NCI-H1105 treated with DMSO at 0.1 percent for 48 hours (cell line): ENCODE results near the gene ECT2L.
A peak's percentile ranks its signal among the peaks of the same experiment; 100 is the strongest.

Experiments used
- DNase-seq: peaks from one replicate; lab custom pipeline; 2025; lab: John Stamatoyannopoulos, UW

Gene ECT2L

GRCh38 chr6:138795809-138796603 is at the start of gene ECT2L:
Gene ECT2L, plus strand, starts transcription at chr6:138796087. Its CDS starts 17,188 bp downstream, at chr6:138813275.
- peak; percentile 53 for DNase-seq

- no peak for DNase-seq
Measured at GRCh38 chr6:138752017-138752416, 43.9 kb upstream of the ECT2L start.

GRCh38 chr6:138757136-138757535 is 38.8 kb upstream of the ECT2L start:
- DNase-seq, result no peak

- DNase-seq, result peak; percentile 55
Measured at GRCh38 chr6:138765896-138766655, 29.8 kb upstream of the ECT2L start.

- DNase-seq, result no peak
Measured at GRCh38 chr6:138769102-138769676, 26.7 kb upstream of the ECT2L start.

GRCh38 chr6:138772596-138773176 is 23.2 kb upstream of the ECT2L start:
- peak; percentile 63 for DNase-seq

- peak; percentile 98 for DNase-seq
Measured at GRCh38 chr6:138773177-138774091, 22.5 kb upstream of the ECT2L start, which contains the start of gene CCDC28A. Gene CCDC28A, plus strand, starts transcription at chr6:138773769. Its CDS starts 2,352 bp downstream, at chr6:138776121.

GRCh38 chr6:138774370-138774769 is 21.5 kb upstream of the ECT2L start:
- DNase-seq, result no peak

- DNase-seq, result no peak
Measured at GRCh38 chr6:138776659-138777058, 19.2 kb upstream of the ECT2L start.

GRCh38 chr6:138778331-138778730 is 17.6 kb upstream of the ECT2L start:
- no peak for DNase-seq

GRCh38 chr6:138782243-138782642 is 13.6 kb upstream of the ECT2L start:
- DNase-seq, result no peak

GRCh38 chr6:138785079-138785478 is 10.8 kb upstream of the ECT2L start:
- DNase-seq, result no peak

GRCh38 chr6:138785980-138786379 is 9.9 kb upstream of the ECT2L start:
- no peak for DNase-seq

GRCh38 chr6:138787138-138787537 is 8.7 kb upstream of the ECT2L start:
- DNase-seq, result no peak

- no peak for DNase-seq
Measured at GRCh38 chr6:138796771-138797170, 884 bp downstream of the ECT2L start.

GRCh38 chr6:138797806-138798446 is 2.0 kb downstream of the ECT2L start:
- no peak for DNase-seq

- DNase-seq, result no peak
Measured at GRCh38 chr6:138800377-138801150, 4.7 kb downstream of the ECT2L start.

GRCh38 chr6:138803331-138803730 is 7.4 kb downstream of the ECT2L start:
- no peak for DNase-seq

- DNase-seq, result no peak
Measured at GRCh38 chr6:138803861-138804260, 8.0 kb downstream of the ECT2L start.
